GM12874 (cell line): ENCODE data around the gene LRRC74A.

Experiments
- TF ChIP-seq, protein P1 (sequence below): IDR thresholded peaks from 2 replicates; pipeline ENCODE4 v1.5.1; 2011; ENCODE audit warnings: low read depth, mild to moderate bottlenecking, control low read depth, low read length, moderate library complexity; ENCODE audit not compliant: insufficient read depth

The LRRC74A gene

DNA sequence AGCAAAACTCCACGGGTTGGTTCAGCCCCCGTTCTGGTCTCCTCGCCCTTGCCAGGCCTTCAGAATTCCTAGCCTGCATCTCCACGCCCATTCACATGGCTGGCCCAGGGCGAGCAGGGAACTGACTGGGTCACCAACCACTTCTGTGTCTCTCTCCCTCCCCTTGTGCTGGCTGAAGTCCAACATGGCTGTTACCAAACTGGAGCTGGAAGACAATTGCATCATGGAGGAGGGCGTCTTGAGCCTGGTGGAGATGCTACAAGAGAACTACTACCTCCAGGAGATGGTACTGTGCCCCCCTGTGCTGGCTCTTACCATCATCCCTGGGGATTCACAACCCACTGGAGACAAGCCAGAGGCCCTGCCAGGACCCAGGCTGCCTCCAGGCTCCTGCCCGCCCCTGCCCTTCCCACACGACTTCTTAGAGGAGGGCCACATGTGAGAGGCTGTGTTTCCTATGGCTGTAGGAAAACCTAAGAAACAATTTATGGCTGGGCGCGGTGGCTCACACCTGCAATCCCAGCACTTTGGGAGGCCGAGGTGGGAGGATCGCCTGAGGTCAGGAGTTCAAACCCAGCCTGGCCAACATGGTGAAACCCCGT lies 9.9 kb downstream of the LRRC74A start:
- TF ChIP-seq, protein P1, sequence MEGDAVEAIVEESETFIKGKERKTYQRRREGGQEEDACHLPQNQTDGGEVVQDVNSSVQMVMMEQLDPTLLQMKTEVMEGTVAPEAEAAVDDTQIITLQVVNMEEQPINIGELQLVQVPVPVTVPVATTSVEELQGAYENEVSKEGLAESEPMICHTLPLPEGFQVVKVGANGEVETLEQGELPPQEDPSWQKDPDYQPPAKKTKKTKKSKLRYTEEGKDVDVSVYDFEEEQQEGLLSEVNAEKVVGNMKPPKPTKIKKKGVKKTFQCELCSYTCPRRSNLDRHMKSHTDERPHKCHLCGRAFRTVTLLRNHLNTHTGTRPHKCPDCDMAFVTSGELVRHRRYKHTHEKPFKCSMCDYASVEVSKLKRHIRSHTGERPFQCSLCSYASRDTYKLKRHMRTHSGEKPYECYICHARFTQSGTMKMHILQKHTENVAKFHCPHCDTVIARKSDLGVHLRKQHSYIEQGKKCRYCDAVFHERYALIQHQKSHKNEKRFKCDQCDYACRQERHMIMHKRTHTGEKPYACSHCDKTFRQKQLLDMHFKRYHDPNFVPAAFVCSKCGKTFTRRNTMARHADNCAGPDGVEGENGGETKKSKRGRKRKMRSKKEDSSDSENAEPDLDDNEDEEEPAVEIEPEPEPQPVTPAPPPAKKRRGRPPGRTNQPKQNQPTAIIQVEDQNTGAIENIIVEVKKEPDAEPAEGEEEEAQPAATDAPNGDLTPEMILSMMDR: no peak

DNA sequence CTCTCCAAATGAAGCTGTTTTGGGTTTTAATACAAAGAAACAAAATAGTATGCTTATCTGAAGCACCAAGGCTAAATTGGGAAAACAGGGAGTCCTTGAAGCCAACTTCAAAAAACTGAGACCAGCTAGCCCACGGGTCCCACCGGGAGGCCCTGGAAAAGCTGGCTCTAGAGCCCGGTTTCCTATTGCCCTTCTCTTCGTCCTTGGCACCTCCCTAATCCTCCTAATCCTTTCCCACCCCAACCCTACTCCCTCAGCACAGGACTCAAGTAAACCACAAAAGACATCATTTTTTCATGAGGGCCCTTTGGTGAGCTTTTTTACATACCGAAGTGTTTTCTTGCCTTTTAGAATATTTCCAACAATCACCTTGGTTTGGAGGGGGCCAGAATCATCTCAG lies 11.3 kb downstream of the LRRC74A start:
- TF ChIP-seq, protein P1: no peak

- TF ChIP-seq, protein P1: no peak
Measured at GRCh38 chr14:76842414-76842813, 16.2 kb downstream of the LRRC74A start.

DNA sequence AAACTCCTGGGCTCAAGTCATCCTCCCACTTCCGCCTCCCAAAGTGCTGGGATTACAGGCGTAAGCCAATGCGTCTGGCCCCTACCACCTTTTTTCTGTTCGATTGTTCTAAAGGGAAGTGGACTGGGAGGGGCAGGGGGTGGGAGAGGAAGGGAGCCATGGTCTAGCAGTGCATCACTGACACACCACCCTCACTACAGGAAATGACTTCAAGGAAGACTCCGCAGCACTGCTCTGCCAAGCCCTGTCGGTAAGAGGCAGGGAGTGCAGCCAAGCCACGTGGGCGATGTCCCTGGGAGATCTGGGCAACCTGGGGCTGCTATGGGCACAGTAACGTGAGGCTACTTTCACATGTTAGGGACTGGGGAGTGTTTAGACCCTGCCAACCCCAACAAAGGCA lies 18.0 kb downstream of the LRRC74A start:
- TF ChIP-seq, protein P1: 0 out of 2 replicates have a peak, but pooled peaks have one; percentile 8

DNA sequence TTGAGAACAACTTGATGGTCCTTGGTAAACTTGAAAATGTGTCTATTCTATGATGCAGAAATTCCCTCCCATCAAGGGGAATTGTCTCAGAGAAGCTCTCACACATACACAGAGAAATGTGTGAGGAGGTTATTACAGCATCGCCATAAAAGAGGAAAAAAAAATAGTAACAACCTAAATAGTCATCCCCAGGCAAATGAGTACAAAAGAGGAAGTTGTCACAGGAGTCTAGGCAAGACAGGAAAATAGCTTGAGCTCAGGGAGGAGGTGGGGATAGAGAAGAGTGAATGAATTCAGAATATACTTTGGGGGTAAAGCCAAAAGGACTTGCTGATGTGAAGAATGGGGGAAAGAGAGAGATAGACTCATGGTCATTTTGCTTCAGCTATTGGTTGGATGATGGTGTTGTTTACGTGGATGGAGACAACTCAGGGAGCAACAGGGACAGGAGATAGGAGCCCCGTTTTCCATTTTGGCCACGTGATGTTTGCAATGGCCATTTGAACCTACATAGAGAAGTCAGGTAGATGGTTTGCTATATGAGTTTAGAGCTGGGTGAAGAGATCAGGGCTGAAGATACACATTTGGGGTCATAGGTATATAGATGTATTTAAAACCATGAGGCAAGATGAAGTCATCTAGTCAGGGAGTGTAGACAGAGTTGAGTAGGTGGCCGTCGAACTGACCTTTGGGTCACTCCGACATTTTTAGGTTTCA lies 20.3 kb downstream of the LRRC74A start:
- TF ChIP-seq, protein P1: no peak

DNA sequence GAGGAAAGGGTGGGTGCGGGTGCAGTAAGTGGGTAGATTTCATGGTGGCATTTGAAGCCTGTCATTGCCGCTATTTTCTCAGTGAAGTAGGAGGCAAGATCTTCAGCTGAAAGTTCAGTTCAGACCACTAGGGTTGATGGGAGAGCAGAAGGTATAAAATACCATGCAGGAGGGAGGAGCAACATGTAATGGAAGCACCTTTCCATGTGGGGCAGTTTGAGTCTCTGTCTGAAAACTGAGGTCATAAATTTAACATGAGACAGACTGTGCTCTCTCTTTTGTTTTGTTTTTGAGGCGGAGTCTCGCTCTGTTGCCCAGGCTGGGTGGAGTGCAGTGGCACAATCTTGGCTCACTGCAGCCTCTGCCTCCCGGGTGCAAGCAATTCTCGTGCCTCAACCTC lies 22.7 kb downstream of the LRRC74A start:
- TF ChIP-seq, protein P1: no peak

DNA sequence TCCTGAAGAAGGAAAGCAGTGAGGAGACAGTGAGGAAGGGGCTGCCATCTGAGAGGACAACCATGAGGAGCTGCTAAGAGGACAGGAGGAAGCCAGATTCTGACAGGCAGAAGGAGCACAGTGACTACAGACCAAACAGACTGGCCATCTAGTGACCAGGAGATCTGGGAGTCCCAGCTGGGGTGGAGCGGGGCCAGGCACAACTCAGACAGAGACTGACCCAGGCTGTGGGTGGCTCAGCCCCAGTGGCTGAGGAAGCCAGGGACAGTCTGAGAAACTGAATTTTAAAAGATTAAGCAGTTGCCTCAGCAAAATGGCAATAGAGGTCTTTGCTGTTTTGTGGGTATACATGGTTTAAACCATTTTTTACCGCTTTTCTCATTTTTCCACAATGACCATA lies 28.9 kb downstream of the LRRC74A start:
- TF ChIP-seq, protein P1: no peak
